GM20431 (cell line): ENCODE measurements around the gene PAQR5.

Experiments
- in situ Hi-C: fragments of 300-500 bp; cut with MseI, MboI; formaldehyde crosslinking; loops from one replicate; pipeline ENCODE4 v1.15.0; 2020; ENCODE audit warnings: low sequenced_read_pairs; ENCODE audit not compliant: unreplicated experiment

The PAQR5 gene

DNA sequence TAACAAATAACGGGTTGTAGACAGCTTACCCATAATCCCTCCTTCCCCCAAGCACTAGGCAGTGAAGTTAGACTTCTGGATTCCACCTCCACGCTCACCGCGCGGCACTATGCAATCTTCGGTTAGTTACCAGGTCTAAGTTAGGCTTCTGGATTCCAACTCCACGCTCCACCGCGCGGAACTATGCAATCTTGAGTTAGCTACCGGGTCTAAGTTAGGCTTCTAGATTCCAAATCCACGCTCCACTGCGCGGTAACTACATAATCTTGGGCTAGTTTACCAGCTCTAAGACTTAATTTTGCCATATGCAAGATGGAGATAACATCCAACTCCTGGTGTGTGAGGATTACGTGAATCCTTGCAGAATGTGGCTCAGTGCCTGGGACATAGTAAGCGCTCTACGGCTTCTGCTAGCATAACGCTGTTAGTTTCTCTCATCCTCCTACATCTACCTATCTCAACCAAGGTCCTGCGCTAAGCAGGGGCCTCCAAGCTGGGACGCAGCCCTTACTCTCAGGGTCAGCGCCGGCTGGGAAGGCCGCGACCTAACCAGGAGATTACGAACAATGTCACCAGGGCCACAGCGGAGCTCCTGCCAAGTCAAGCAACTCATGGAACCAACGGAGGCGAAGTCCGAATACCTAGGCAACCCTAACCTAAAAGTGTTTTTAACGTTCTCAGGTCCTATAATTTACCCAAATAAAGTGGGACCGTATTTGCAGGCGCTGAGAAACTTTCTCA, 153.4 kb downstream of the PAQR5 start:
- in situ Hi-C loops, result no loop called here

DNA sequence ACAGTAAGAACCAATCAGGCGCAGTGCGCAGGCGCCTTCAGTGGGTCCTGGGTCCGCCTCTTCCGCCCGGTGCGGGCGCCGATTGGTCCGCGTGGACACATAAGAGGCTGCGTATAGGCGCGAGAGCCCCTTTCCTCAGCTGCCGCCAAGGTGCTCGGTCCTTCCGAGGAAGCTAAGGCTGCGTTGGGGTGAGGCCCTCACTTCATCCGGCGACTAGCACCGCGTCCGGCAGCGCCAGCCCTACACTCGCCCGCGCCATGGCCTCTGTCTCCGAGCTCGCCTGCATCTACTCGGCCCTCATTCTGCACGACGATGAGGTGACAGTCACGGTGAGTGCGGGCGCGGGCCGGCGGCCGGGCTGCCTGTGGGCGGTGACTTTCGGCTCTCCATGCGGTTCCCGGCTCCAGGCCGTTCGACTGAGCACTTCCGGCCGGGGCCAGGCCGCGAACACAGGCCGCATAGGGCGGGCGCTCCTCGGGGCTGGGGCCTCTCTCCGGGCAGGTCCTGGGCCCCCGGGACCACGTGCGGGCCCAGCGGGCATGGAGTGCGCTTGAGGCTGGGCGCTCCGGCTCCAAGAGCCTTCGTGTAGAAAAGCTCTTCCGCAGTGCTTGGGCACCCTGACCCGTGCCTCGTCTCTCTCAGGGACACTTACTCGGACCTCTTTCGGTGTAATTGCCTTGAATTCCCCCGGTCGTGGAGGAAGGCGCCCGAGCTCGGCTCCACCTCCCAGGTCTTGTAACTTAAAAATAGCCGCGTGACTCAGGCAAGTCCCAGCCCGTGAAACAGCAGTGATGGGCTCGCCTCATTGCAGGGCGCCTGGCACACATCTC, 154.2 kb downstream of the PAQR5 start, which contains the start of gene RPLP1:
Gene RPLP1, plus strand, starts transcription at position 127 of the 830 bp plus-strand sequence. Its CDS starts 131 bp downstream, at position 258.
- in situ Hi-C loops, result no loop called here

DNA sequence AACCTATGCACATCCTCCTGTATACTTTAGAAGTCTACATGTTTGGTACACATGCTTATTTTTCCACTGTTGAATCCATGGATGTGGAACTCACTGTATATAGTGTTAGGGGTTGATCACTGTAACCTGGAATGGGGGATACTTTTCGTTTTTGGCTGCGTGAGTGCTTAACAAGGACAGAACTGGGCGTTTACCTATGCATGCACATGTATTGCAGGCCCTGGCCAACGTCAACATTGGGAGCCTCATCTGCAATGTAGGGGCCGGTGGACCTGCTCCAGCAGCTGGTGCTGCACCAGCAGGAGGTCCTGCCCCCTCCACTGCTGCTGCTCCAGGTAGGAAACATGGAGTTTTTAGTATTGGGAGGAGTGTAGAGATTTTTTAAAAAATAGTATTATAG, 156.2 kb downstream of the PAQR5 start:
- in situ Hi-C loops, result no loop called here

DNA sequence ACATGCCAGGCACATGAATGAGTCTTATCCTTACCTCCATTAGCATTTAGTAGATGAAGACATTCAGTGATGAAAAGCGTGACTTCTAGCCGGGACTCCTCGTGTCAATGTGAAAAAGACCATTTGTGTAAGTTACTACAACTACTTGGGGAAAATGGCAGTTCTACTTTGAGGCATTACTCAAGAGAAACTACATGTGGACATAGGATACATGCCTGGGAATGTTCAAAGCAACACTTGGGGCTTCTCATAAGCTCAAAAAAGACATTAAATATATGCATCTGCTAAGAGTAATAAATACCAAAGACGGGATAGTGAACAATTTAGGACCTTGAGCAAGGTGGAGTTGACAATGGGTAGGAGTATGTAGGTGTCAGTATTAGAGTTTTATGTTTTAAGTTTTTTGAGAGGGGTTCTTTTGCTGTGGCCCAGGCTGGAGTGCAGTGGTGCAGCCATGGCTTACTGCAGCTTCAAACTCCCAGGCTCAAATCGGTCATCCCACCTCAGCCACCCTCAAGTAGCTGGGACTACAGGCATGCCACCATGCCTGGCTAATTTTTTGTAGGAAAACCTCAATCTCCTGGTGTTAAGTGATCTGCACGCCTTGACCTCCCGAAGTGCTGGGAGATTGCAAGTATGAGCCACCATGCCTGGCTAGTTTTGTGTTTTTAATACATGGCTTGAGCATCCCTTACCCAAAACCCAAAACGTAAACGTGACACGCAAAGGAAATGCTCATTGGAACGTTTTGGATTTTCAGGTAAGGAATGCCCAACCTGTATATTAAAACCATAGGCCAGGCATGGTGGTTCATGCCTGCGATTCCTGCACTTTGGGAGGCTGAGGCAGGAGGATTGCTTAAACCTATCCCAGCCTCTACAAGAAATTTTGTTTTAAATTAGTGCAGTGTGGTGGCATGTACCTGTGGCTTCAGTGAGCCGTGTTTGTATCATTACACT, 157.8 kb downstream of the PAQR5 start:
- in situ Hi-C loops, result no loop called here
